Right lobe of liver (tissue), 4 donors: ENCODE data around the gene BCAN.

Experiments
- POLR2A ChIP-seq: fragments of 450-650 bp; IDR thresholded peaks from one replicate; pipeline ENCODE4 v1.6.1; 2017; ENCODE audit warnings: antibody characterized with exemption, mild to moderate bottlenecking
- TF ChIP-seq, protein P1 (sequence below), 4 donors: fragments of 200-600 bp in 3 of 4; fragments of 450-650 bp in 1 of 4; IDR thresholded peaks; one replicate each; pipeline versions ENCODE4 v1.5.1 to v1.8.0; 2016 to 2022; ENCODE audit warnings: antibody characterized with exemption in 4 of 4, mild to moderate bottlenecking in 2 of 4
- donor health status: DM: no; HTN: no; CAD: no.
- donor health status: DM: no; HTN: no; CAD: no.
- donor health status: DM: no; HTN: yes; CAD: no.

DNA sequence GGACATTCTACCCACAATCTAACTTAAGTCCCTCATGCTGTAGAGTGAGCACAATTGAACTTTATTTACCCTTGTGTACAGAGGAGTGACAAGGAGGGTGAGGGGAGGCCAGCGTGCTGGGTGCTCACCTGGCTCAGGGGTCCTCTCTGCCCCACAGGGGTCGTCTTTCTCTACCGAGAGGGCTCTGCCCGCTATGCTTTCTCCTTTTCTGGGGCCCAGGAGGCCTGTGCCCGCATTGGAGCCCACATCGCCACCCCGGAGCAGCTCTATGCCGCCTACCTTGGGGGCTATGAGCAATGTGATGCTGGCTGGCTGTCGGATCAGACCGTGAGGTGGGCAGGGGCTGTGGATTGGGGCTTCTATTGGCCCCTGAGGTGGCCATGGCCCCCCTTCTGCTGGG lies 5.4 kb downstream of the BCAN start:
- no peak for TF ChIP-seq POLR2A
- TF ChIP-seq, protein P1, sequence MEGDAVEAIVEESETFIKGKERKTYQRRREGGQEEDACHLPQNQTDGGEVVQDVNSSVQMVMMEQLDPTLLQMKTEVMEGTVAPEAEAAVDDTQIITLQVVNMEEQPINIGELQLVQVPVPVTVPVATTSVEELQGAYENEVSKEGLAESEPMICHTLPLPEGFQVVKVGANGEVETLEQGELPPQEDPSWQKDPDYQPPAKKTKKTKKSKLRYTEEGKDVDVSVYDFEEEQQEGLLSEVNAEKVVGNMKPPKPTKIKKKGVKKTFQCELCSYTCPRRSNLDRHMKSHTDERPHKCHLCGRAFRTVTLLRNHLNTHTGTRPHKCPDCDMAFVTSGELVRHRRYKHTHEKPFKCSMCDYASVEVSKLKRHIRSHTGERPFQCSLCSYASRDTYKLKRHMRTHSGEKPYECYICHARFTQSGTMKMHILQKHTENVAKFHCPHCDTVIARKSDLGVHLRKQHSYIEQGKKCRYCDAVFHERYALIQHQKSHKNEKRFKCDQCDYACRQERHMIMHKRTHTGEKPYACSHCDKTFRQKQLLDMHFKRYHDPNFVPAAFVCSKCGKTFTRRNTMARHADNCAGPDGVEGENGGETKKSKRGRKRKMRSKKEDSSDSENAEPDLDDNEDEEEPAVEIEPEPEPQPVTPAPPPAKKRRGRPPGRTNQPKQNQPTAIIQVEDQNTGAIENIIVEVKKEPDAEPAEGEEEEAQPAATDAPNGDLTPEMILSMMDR (IDR thresholded peaks at IDR 0.05): no peak
